Measurements from ENCODE around the gene TMEM61.
A peak's percentile ranks its signal among the peaks of the same experiment; 100 is the strongest.
"Not testable (repeated sequence)": the region's sequence is repeated elsewhere in the genome, so short reads cannot be mapped to it uniquely, and the experiment has no call there.

TMEM61 gene

GRCh38 chr1:54962612-54963395 lies 17.6 kb upstream of the TMEM61 start:
- DNase-seq, result no peak

GRCh38 chr1:54963829-54964228 lies 16.6 kb upstream of the TMEM61 start:
- not testable (repeated sequence) for DNase-seq

GRCh38 chr1:54965624-54966340 lies 14.6 kb upstream of the TMEM61 start:
- DNase-seq, result peak; percentile 37 to 55

- no peak for DNase-seq
Observed at GRCh38 chr1:54967372-54967771, 13.1 kb upstream of the TMEM61 start.

GRCh38 chr1:54968551-54968950 lies 11.9 kb upstream of the TMEM61 start:
- no peak for DNase-seq

GRCh38 chr1:54969879-54970278 lies 10.5 kb upstream of the TMEM61 start:
- no peak for DNase-seq

- DNase-seq, result no peak
Observed at GRCh38 chr1:54970901-54971300, 9.5 kb upstream of the TMEM61 start.

- peak in 1 of 2 donors; percentile 14 for DNase-seq
Observed at GRCh38 chr1:54971317-54971791, 9.1 kb upstream of the TMEM61 start.

GRCh38 chr1:54972436-54972835 lies 8.0 kb upstream of the TMEM61 start:
- peak in 1 of 2 donors; percentile 4 for DNase-seq

GRCh38 chr1:54973205-54973921 lies 7.1 kb upstream of the TMEM61 start:
- DNase-seq, result peak in 1 of 2 donors; percentile 3

GRCh38 chr1:54975356-54976108 lies 4.9 kb upstream of the TMEM61 start:
- DNase-seq, result peak in 1 of 2 donors; percentile 4

- no peak for DNase-seq
Observed at GRCh38 chr1:54976747-54977146, 3.7 kb upstream of the TMEM61 start.

- DNase-seq, result no peak
Observed at GRCh38 chr1:54977533-54978297, 2.7 kb upstream of the TMEM61 start.

- peak in 1 of 2 donors; percentile 6 for DNase-seq
Observed at GRCh38 chr1:54978528-54979326, 1.7 kb upstream of the TMEM61 start.

- peak in 1 of 2 donors; percentile 3 for DNase-seq
Observed at GRCh38 chr1:54979327-54979891, 1.0 kb upstream of the TMEM61 start.

- peak in 1 of 2 donors; percentile 2 for DNase-seq
Observed at GRCh38 chr1:54980046-54980527, 341 bp upstream of the TMEM61 start.

- DNase-seq, result peak in 1 of 2 donors; percentile 4
Observed at GRCh38 chr1:54981466-54981865, 1.0 kb downstream of the TMEM61 start.

GRCh38 chr1:54982739-54983138 lies 2.3 kb downstream of the TMEM61 start:
- peak in 1 of 2 donors; percentile 3 for DNase-seq

- no peak for DNase-seq
Observed at GRCh38 chr1:54984131-54984842, 3.9 kb downstream of the TMEM61 start.

- DNase-seq, result no peak
Observed at GRCh38 chr1:54985556-54985955, 5.1 kb downstream of the TMEM61 start.

Data from CD4-positive, alpha-beta T cell treated with Interleukin-4 for 1 hour (primary cell).